Skeletal muscle tissue (tissue), 4 donors: Measurements from ENCODE around the gene SPPL2A. TPM values are rescaled to one million over a fixed set of nuclear protein-coding genes. Genes with fewer than 3 reads are reported as not detected.

Source experiments
- H3K27ac ChIP-seq: one replicate; pipeline ENCODE4 v1.7.0; 2013; ENCODE audit warnings: mild to moderate bottlenecking, low read depth, low read length, inconsistent platforms
- H3K27me3 ChIP-seq, 3 donors: one replicate each; pipeline ENCODE4 v1.7.0; 2013; ENCODE audit warnings: low read length in 3 of 3; ENCODE audit not compliant: control insufficient read depth in 3 of 3, insufficient read depth in 3 of 3
- H3K36me3 ChIP-seq, 3 donors: one replicate each; pipeline ENCODE4 v1.7.0; 2013; ENCODE audit warnings: low read length in 3 of 3; ENCODE audit not compliant: control insufficient read depth in 3 of 3, insufficient read depth in 3 of 3
- H3K4me1 ChIP-seq, 3 donors: one replicate each; pipeline ENCODE4 v1.7.0; 2013; ENCODE audit warnings: low read length in 3 of 3, mild to moderate bottlenecking in 3 of 3; ENCODE audit not compliant: control insufficient read depth in 3 of 3, insufficient read depth in 3 of 3
- H3K4me3 ChIP-seq, 3 donors: one replicate each; pipeline ENCODE4 v1.7.0; 2013; ENCODE audit warnings: low read length in 3 of 3
- H3K9ac ChIP-seq, 3 donors: one replicate each; pipeline ENCODE4 v1.7.0; 2013; ENCODE audit warnings: low read length in 3 of 3, mild to moderate bottlenecking in 3 of 3, moderate library complexity in 2 of 3, low read depth in 1 of 3
- H3K9me3 ChIP-seq, 3 donors: one replicate each; pipeline ENCODE4 v1.7.0; 2013; ENCODE audit warnings: low read length in 3 of 3; ENCODE audit not compliant: control insufficient read depth in 3 of 3
- total RNA-seq: library from RNA; depleted of rRNA; stranded (reverse); fragments of >200 nt; gene quantifications from one replicate; pipeline ENCODE4 v1.2.3, GENCODE V29; 2014
- donor health status: Osteomylitis.

SPPL2A gene
- total RNA-seq, 1 donor from 2014 or later: 33.4 TPM

DNA sequence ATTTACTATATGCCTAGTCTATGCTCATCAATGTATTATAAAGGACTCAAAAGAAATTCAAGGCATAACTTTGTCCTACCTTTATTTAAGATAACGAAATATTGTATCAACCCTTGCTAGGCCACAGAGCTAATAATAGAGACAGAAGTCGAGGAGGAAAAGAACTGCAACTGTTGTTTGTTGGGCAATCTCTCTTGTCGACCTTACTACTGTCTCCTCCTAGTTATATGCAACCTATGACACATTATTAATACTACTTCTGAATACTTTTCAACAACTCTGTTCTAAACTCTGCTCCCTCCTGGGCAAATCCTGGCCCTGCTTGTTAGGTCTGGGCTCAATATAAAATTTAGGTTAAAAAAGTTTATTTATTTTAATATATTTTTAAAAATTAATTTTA, 24.6 kb downstream of the SPPL2A start:
- no peaks in the 10 kb centered on the region for H3K4me1 ChIP-seq
- peaks cover 19 to 62% (median 22%) of the 10 kb centered on the region in 3 donors for H3K36me3 ChIP-seq
- no peaks in the 10 kb centered on the region for H3K9me3 ChIP-seq
- H3K4me3 ChIP-seq: no peak overlapping the region
- H3K27me3 ChIP-seq: no peaks in the 10 kb centered on the region
- H3K27ac ChIP-seq: no peak overlapping the region
- H3K9ac ChIP-seq: no peak overlapping the region

DNA sequence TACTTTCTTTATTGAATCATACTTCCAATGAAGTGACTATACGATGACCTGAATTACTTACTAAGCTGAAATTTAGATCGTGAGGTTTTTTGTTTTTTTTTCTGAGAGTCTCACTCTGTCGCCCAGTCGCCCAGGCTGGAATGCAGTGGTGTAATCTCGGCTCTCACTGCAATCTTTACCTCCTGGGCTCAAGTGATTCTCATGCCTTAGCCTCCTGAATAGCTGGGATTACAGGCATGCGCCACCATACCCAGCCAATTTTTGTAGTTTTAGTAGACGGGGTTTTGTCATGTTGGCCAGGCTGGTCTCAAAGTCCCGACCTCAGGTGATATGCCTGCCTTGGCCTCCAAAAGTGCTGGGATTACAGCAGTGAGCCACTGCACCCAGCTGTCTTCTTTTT, 28.7 kb downstream of the SPPL2A start:
- H3K4me3 ChIP-seq: no peak overlapping the region
- no peaks in the 10 kb centered on the region for H3K9me3 ChIP-seq
- H3K36me3 ChIP-seq: peaks cover 25 to 63% (median 35%) of the 10 kb centered on the region in 3 donors
- H3K27me3 ChIP-seq: no peaks in the 10 kb centered on the region
- no peak overlapping the region for H3K9ac ChIP-seq
- no peak overlapping the region for H3K27ac ChIP-seq
- no peaks in the 10 kb centered on the region for H3K4me1 ChIP-seq

DNA sequence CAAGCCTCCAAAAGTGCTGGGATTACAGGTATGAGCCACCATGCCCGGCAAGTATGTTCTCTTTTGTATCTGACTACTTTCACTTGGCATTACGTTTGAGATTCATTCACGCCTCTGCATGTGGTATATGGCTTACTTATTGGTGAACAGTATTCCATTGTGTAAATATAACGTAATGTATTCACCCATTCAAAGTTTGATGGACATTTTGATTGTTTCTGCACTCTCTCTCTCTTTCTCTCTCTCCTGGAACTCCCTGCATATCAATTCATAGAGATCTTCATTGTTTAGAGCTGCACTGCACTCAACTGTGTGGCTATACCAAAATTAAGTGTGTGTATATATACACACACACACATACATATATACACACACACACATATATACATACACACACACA, 30.4 kb downstream of the SPPL2A start:
- Histone ChIP-seq H3K9me3 (no peaks in the 10 kb centered on the region), H3K36me3 (peaks cover 26 to 65% (median 39%) of the 10 kb centered on the region in 3 donors), H3K27me3 (no peaks in the 10 kb centered on the region)

DNA sequence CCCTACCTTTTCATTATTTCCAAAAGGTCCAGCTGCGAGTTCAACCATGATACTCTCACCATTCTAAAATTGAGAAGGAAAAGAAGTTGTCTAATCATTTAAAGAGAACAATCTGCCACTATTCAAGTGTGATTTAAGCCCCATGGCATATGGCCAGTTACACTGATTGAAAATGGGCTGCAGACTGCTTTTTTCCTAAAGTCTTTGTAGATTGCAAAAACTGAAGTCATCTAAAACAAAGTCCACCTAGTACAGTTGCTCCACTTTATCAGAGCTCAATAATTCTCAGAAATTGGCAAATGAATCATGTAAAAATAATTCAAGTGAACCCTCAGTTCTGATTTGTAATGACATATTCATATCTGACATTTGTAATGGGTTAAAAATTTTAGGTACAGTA, 39.2 kb downstream of the SPPL2A start:
- Histone ChIP-seq H3K36me3 (peaks cover 21 to 68% (median 44%) of the 10 kb centered on the region in 3 donors), H3K27ac (no peak overlapping the region), H3K4me1 (no peaks in the 10 kb centered on the region), H3K4me3 (no peak overlapping the region), H3K9ac (no peak overlapping the region), H3K9me3 (no peaks in the 10 kb centered on the region), H3K27me3 (no peaks in the 10 kb centered on the region)

More for the DNA sequence above, 30.4 kb downstream of the SPPL2A start:
- Histone ChIP-seq H3K4me1 (no peaks in the 10 kb centered on the region), H3K27ac (no peak overlapping the region), H3K9ac (no peak overlapping the region), H3K4me3 (no peak overlapping the region)

DNA sequence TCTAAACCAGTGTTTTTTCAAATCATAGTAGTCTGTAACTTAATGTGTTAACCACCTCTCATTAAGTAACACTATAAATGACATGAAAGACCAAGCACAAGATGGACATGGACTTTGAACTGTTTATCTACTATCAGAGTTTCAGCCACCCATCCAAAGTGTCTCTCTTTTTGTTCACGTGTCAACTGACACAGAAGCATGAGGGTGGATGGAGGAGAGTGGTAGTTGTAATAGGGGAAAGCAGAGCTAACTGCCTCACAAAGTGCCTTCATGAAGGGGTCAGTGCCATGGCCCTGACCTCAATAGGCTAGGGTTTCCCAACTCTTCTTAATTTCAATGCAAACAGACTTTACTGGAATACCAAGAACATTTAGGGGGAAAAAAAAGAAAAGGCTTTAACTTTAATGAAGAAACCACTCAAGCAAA, 46.8 kb downstream of the SPPL2A start:
- Histone ChIP-seq H3K36me3 (peaks cover 21 to 64% (median 43%) of the 10 kb centered on the region in 3 donors), H3K9me3 (no peaks in the 10 kb centered on the region), H3K4me3 (no peak overlapping the region), H3K27ac (no peak overlapping the region), H3K9ac (no peak overlapping the region), H3K4me1 (no peaks in the 10 kb centered on the region), H3K27me3 (no peaks in the 10 kb centered on the region)

DNA sequence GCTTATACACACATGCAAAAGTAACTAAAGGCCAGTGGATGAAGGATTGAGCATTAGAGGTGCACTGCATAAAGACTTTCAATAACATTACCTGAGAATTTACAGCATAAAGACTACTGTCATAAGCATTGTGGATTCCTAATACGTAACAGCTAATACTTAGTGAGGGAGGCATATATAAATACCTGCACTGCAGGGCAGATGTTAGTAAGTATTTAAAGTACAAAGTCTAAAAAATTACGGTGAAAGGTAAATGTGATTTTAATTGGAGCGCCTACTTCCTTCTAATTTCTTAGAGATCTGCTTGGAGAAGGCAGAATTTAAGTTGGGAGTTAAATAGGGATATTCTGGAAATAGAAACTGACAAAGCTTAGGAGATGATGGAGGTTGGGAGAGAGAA, 53.5 kb downstream of the SPPL2A start:
- Histone ChIP-seq H3K27ac (no peak overlapping the region), H3K36me3 (peaks cover under 1 to 19% (median 16%) of the 10 kb centered on the region in 3 donors), H3K9ac (no peak overlapping the region), H3K27me3 (no peaks in the 10 kb centered on the region), H3K4me3 (no peak overlapping the region), H3K4me1 (no peaks in the 10 kb centered on the region), H3K9me3 (no peaks in the 10 kb centered on the region)

DNA sequence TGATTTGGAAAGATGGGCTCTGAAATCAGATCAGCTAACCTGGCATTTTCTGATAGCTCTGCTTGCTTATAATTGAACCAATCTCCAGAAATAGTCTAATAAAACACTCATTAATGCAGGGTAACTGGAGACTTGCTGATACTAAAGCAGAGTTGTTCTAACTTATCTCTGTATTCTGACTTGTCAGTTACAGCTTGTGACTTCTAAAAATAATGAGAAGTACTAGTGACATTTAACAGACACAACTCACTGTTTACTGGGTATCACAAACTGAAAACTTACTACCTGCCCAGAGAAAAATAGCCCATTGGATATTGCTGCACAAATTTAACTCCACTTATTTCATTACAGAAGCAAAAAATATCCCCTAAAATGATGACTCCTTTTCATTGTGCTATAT, 54.9 kb downstream of the SPPL2A start:
- Histone ChIP-seq H3K4me3 (no peak overlapping the region), H3K27ac (peak overlapping the region; percentile 7), H3K9me3 (no peaks in the 10 kb centered on the region), H3K9ac (peak overlapping the region in 1 of 3 donors; percentile 10), H3K36me3 (peaks cover 0 to 24% (median 12%) of the 10 kb centered on the region in 3 donors), H3K27me3 (no peaks in the 10 kb centered on the region), H3K4me1 (no peaks in the 10 kb centered on the region)

DNA sequence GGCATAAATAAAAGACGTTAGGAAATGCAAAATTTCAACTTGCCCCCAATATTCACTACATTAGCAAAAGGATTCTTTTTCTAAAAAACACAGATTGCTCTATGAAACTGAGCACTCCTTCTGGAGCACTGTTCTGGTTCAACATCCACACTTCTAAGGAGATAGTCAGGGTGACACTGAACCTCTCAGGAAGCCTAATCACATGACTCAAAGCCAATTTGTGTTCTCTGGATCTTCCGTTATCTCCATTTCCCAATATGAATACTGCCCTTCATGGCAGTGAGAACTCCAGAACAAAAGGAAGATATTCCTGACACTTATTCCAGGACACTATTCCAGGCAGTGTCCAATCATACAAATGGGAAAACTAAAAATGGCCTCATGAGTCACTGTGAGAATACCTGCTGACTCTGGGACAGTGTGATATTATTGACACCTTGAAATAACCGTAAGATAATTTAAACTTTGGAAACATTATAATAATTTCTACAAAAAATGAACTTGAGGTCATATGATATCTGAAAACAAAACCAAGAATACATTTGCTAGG, 57.6 kb downstream of the SPPL2A start:
- H3K27ac ChIP-seq: no peak overlapping the region
- no peaks in the 10 kb centered on the region for H3K4me1 ChIP-seq
- no peaks in the 10 kb centered on the region for H3K9me3 ChIP-seq
- no peak overlapping the region for H3K9ac ChIP-seq
- no peaks in the 10 kb centered on the region for H3K27me3 ChIP-seq
- peaks cover 0 to 20% (median 3%) of the 10 kb centered on the region in 3 donors for H3K36me3 ChIP-seq
- no peak overlapping the region for H3K4me3 ChIP-seq

DNA sequence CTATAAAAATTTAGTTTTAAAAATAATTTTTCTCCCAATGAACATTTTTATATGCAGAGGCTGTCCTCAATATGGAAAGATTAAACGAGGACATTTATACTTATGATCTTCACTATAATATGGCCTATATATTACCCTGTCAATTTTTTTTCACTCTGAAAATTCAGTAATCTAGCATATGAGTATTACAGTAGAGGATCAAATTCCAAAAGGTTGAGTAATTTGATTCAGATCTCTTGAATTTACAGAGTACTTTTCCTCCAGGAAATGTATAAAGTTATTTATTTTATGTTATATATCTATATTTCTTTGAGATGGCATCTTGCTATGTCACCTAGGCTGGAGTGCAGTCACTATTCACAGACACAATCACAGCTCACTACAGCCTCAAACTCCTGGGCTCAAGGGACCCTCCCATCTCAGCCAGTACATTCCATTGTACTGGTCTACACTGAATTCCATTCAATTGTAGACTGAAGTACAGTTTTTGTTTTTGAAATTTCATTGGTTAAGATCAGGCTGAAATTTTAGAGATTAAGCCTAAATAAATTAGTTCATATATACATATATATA, 62.7 kb downstream of the SPPL2A start:
- Histone ChIP-seq H3K36me3 (peaks cover 0 to 10% (median 3%) of the 10 kb centered on the region in 3 donors), H3K4me3 (no peak overlapping the region), H3K27me3 (no peaks in the 10 kb centered on the region), H3K27ac (no peak overlapping the region), H3K4me1 (no peaks in the 10 kb centered on the region), H3K9ac (no peak overlapping the region), H3K9me3 (no peaks in the 10 kb centered on the region)

DNA sequence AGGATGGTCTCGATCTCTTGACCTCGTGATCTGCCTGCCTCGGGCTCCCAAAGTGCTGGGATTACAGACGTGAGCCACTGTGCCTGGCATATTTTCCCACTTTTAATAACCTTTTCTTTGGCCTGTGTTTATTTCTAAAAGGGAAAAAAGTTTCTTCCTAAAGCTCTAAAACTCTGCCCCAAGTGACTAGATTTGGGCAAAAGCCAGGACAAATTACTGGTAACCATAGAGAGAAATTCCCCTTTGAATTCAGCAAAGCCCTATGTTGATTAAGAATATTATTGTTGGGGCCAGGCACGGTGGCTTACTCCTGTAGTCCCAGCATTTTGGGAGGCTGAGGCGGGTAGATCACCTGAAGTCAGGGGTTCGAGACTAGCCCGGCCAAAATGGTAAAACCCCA, 67.4 kb downstream of the SPPL2A start:
- H3K9ac ChIP-seq: no peak overlapping the region
- H3K9me3 ChIP-seq: no peaks in the 10 kb centered on the region
- H3K4me3 ChIP-seq: no peak overlapping the region
- no peaks in the 10 kb centered on the region for H3K36me3 ChIP-seq
- H3K4me1 ChIP-seq: no peaks in the 10 kb centered on the region
- no peaks in the 10 kb centered on the region for H3K27me3 ChIP-seq
- H3K27ac ChIP-seq: no peak overlapping the region
